Measurements from ENCODE around the gene FAM53C.
A peak's percentile ranks its signal among the peaks of the same experiment; 100 is the strongest.
"Not testable (repeated sequence)": the region's sequence is repeated elsewhere in the genome, so short reads cannot be mapped to it uniquely, and the experiment has no call there.

FAM53C gene

GRCh38 chr5:138351056-138351455, 13.0 kb downstream of the FAM53C start:
- no peak for DNase-seq (ENCODE audit: low read depth)

DNA sequence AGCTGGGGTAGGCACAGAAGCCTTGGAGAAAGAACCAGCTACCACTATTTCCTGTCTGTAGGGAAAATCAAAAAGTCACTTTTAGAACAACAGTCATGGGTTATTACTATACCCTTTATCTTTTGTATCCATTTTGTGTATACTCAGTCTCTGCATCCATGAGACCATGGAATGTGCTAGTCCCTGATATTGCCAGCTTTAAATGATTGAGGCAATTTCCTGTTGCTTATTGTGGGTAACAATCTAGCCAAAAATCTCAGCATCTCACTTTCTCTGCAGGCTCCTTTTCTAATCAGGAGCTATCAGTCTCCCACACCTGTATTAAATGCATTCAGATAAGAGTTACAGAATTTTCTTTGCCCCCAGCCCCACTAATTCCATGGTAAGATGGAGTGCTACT, 13.5 kb downstream of the FAM53C start:
- DNase-seq (ENCODE audit: low read depth), result no peak

DNA sequence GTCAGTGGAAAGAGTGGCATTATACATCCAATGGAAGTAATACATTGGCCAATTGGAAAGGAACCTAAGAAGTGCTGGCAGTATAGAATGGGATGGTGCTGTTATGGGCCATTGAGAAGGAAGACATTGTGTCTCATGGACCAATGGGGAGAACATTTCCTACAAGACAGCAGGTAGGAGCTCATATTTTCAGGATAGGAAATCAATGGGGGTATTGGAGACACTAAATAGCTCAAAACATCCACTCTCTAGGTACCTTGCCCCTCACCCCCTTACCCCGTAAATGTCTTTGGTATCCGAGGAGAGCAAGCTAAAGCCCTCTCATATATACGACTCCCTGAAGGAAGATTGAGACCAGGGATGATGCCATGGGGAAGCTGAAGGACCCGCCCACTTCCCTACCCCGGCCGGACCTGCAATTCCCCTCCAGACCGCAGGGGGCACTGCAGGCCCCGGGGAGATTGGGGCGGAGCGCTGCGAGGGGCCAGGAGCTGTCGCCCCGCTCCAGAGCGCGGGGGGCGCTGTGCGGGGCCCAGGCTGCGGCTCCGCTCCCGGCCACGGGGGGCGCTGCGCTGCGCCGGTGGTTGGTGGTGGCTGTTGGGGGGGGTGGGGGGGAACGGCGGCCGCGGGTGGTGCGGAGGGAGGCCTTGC, 14.1 kb downstream of the FAM53C start, which contains the start of gene KDM3B:
Gene KDM3B, plus strand, starts transcription at position 615 of the 651 bp plus-strand sequence. CDS start 111 bp downstream, outside the sequence.
- DNase-seq (ENCODE audit: low read depth), result peak; percentile 85

DNA sequence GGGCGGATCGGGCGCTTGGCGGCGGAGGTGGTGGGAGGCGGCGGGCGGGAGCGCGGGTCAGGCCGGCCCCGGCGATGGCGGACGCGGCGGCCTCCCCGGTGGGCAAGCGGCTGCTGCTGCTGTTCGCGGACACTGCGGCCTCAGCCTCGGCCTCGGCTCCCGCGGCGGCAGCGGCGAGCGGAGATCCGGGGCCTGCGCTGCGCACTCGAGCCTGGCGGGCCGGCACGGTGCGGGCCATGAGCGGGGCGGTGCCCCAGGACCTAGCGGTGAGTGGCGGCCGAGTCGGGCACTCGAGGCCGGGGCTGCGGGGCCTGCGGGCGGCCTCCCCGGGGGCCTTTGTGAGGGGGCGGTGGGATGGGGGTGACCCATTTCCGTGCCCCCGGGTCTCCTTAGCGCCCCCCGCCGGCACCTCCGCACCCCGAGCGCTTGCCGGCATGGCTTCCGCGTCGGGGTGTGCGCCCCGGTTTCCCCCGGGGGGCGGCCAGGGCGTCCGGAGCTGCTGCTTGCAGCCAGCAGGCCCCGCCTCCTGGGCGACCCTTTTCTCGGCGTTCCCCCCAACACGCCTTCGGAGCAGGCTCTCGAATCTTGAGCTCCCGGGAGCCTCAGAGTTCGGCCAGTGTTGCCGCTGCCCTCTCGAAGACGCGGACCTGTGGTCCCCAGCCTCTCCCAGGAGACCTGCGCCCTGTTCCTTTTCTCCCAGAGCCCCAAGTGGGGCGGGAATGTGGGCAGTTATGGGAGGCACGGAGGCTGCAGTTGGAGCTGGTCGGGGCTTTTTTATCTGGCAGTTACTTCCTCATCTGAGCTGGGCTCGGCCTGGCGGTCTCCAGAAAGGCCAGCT, 14.9 kb downstream of the FAM53C start:
- DNase-seq (ENCODE audit: low read depth), result peak; percentile 61

DNA sequence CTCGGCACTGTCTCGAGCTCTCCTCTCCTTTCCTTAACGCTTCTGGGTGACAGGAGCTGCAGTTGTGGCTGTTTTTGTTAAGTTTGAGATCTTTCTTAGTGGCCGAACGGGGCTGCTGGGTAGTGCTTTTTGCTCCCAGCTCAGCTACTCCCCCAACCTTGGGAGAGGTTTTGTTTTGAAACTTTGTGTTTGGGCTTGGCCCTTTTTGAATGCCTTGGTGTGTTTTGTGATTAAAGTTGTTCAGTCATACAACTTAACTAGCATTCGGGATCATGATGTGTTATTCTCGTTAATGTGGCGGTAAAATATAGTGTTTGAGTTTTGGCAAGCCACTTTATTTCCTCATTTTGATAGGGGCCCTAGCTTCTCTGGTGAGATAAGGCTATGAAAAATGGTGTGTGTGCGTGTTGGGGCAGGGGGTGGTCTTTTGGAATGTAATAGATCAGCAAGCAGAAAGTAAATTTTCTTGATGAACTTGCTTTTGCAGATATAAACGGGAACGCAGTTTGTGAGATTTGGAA, 15.6 kb downstream of the FAM53C start:
- DNase-seq (ENCODE audit: low read depth), result no peak

DNA sequence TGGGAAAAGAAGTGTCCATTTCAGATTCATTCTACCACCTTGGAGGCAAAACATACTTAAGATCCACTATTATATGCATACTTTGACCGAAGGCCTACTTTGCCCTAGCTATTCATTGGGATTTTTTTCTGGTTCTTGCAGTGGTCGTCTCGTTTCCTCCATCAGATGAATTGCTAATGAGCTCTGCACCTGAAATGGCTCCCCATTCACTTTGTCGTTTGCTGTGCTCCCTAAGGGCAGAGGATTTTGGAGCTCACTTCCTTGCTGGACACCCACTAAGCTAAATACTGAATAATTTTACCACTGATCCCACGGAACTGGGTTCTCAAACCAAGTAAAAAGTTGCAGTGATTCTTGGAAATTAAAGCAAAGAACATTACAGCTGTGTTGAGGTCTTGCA, 16.3 kb downstream of the FAM53C start:
- no peak for DNase-seq (ENCODE audit: low read depth)

GRCh38 chr5:138354926-138355378, 16.9 kb downstream of the FAM53C start:
- DNase-seq (ENCODE audit: low read depth), result no peak

- no peak for DNase-seq (ENCODE audit: low read depth)
Measured at GRCh38 chr5:138359621-138360020, 21.6 kb downstream of the FAM53C start.

DNA sequence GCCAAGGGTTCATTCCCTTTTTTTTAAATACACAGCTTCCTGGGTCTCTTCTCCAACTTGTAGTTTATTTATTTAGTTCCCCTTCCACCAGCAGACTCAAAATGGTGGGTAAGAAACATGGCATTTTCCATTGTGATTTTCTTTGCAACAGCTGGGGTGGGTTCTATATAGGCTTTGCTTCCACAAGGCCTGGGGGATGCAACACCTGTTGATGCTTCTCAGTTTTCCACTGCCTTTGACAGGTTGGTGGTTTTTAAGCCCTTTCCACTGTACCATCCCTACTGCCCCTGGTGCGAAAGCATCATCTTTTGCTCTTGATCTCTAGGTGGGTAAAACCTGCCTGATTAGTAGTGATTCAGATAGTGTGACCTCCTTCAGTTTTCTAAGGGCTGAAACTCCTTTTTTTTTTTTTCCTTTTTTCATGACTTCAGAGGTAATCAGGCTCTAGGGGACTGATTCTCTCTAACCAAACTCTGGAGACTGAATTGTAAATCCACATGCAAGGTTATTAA, 22.9 kb downstream of the FAM53C start:
- DNase-seq (ENCODE audit: low read depth), result no peak

DNA sequence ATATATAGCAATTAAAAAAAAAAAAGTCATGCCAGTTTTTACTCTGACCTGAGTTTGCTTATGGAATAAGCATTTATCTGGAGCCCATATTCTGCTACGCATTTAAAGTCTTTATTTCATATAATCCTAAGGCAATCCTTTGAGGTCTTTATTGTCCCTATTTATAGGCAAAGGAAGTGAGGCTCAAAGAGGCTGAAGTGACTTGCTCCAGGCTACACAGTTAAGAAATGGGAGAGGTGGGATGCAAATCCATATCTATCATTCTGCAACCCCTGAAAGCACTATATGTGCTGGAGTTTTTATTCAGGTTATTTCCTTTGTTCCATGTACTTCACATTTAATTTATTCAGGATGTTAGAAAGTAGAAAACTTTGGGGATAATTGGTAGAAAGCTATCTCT, 26.5 kb downstream of the FAM53C start:
- no peak for DNase-seq (ENCODE audit: low read depth)

DNA sequence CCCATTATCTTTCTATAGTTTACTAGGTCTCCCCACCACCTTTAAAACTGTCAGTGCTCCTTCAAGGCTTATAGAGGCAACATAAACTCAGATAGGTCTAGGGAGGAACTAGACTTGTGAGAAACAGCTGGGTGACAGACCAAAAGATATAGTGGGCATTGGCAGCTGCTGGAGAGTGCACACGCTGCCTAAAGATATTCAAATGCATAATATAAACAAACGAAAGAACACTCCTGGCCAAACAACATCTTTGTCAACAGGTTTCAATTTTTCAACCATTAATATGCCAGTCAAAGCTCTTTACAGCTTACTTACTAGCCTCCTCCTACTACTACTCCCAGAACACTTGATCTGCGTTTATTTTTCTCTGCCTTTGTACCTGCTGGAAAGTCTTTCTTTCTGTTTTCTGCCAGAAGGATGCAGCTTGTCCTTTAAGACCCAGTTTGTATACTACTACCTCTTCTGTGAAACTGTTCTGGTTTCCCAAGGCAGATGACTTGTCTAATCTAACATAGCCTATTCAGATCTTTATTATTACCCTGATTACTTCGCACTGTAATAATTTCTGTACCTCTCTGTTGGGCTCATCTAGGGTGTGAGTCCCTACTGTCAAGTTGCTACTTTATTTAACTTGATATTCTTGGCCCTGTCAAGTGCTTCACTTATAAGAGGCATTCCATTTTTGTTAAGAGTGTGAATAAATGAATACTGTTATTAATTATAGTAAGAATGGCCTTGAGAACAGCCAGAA, 28.7 kb downstream of the FAM53C start:
- DNase-seq (ENCODE audit: low read depth), result no peak

DNA sequence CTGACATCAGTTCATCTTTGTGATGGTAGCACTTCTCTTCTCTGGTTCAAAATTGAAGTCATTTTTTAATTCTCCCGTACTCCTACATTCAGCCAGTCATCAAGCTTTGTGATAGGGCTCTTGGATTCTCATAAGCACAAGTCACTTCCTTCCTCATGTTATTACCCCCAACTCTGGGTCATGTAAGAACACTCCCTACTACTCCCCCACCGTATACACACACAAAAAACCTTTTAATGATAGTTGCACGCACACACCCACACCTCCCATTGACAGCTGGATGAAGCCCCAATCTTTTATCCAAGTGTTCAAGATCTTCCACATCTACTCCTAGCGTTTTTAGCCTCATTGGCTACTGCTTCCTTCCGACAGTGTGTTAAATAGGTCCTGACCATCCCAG, 31.2 kb downstream of the FAM53C start:
- no peak for DNase-seq (ENCODE audit: low read depth)

- no peak for DNase-seq (ENCODE audit: low read depth)
Measured at GRCh38 chr5:138369706-138370105, 31.6 kb downstream of the FAM53C start.

DNA sequence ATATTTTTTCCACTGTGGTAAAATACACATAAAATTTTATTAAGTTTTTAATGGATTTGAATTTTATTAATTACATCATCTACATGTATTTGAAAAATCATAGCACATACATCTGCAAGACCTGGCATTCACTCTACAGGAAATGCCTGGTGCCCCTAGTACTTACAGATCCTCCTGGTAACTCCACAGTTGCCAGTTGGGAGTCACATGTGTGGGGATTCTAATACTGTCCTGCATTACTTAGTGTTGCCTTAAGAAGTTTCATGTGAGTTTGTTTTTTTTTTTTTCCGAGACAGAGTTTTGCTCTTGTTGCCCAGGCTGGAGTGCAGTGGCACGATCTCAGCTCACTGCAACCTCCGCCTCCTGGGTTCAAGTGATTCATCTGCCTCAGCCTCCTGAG, 32.5 kb downstream of the FAM53C start:
- no peak for DNase-seq (ENCODE audit: low read depth)

DNA sequence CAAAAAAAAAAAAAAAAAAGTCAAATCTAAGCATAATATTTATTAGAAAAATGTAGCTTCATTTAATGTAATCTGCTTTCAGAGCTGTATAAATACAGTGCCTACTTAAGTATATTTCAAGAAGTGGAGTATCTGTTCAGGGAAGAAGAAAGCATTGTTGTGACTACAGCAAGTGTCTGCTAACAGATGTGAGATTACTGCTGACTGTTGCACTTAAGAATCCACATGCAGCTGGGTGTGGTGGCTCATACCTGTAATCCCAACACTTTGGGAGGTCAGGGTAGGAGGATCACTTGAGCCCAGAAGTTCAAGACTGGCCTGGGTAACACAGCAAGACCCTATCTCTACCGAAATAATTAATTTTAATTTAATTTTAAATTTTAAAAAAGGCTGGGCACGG, 33.4 kb downstream of the FAM53C start:
- no peak for DNase-seq (ENCODE audit: low read depth)

DNA sequence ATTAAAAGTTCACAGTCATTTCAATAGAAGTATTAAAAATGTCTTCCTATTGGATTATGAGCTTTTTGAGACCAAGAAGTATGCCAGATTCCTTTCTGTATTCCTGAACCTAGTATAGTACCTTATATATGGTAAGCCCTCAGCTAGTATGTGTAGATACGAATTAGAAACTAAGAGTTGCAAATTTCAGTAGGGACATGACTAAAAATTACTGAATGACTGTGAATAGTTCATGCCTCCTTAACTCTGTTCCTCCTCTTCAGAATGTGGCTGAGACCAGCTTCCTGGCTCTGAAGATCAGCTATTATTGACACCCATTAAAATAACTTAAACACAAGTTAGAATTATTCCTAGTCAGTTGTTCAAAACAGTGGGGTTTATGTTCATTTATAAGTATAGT, 34.2 kb downstream of the FAM53C start:
- DNase-seq (ENCODE audit: low read depth), result no peak

DNA sequence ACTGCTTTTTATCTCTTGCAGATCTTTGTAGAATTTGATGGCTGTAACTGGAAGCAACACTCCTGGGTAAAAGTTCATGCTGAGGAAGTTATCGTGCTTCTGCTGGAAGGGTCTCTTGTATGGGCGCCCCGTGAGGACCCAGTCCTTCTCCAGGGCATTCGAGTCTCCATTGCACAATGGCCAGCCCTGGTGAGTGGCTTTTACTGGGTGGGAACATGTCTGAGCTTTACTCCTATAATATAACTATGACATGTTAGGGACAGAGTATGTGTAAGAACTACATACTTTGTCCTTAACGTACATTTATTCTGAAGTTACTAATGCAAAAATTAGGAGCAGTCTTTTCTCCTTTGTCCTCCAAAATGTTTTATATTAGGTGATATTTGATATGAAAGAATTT, 34.6 kb downstream of the FAM53C start:
- DNase-seq (ENCODE audit: low read depth), result no peak

GRCh38 chr5:138382347-138382746, 44.3 kb downstream of the FAM53C start:
- DNase-seq (ENCODE audit: low read depth), result no peak

DNA sequence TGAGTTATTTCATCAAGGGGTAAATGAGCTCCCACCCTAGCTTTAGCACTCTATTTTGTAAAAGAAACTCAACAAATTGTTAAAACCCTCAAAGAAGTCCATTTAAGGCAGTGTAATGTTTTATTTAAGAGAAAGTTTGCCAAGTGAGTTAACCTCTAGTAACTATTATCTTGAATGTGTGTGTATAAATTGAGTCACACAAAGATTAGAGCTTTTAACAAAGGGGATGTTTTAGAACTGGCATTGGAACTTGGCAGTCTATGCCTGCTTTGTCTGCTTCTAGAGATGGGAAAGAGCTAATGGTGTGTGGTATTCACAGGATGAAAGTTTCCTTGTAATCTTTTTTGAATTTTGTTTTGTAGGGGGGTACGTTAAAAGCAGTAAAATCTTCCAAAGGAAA, 47.6 kb downstream of the FAM53C start:
- no peak for DNase-seq (ENCODE audit: low read depth)

- DNase-seq (ENCODE audit: low read depth), result no peak
Measured at GRCh38 chr5:138386290-138386689, 48.2 kb downstream of the FAM53C start.

DNA sequence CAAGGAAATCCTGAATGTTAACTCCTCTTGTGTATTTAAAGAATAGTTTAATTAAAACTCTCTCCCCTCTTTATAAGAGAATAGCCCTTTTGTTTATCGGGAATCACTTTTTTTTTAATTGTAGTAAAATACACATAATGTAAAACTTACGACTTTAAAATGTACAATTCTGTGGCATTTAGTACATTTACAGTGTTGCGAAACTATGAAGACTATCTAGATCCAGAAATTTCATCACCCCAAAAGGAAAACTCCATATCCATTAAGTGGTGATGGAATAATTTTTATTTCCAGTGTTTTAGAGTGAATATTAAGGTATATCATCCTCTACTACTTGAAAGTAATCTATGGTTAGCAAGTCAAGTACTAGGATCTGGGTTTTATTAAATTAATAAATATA, 51.3 kb downstream of the FAM53C start:
- DNase-seq (ENCODE audit: low read depth), result no peak

GRCh38 chr5:138389911-138390310, 51.8 kb downstream of the FAM53C start:
- not testable (repeated sequence) for DNase-seq (ENCODE audit: low read depth)

Data from activated T-cell treated with anti-CD3 and anti-CD28 coated beads for 1 hour (primary cell).